Measurements from ENCODE around the gene PRKN. TPM values are rescaled to one million over a fixed set of nuclear protein-coding genes. Genes with fewer than 3 reads are reported as not detected.

PRKN gene
- total RNA-seq, 4 donors from 2014 or later = 9.6 to 17.0 (median 11.6) TPM

DNA sequence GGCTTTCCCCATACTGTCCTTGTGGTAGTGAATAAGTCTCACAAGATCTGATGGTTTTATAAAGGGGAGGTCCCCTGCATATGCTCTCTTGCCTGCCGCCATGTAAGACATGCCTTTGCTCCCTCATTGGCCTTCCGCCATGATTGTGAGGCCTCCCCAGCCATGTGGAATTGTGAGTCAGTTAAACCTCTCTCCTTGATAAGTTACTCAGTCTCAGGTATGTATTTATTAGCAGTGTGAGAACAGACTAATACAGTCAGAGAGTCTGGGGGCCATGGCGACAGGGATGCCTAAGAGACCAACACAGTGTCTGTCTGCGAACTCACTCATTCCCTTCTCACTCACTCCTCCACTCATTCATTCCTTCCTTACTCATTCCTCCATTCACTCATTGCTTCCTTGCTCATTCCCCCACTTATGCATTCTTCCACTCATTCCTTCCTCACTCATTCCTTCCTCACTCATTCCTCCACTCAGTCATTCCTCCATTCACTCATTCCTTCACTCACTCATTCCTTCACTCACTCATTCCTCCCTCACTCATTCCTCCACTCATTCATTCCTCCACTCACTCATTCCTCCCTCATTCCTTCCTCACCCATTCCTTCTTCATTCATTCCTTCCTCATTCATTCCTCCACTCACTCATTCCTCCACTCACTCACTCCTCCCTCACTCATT is 1316.2 kb downstream of the PRKN start:
- TF ChIP-seq CTCF (IDR thresholded peaks at IDR 0.05; ENCODE audit: low read depth) = no peak

DNA sequence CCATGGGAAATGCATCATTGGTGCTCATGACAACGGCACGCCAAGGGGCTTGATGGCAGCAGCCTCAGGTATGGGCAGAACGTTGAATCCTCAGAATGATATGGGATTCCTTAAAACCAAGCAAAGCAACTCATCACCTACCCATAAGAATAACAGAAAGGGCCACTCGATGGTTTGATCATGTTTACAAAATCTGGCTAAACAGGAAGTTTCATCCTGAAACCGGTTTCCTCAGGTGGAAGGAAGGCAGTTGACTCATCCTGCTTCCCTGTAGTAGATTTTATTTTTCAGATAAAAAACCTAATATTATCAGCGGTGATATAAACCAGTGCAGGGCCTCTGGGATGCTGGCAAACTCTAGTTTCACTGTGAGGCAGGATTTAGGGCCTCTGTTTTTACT is 1316.8 kb downstream of the PRKN start:
- no peak for TF ChIP-seq CTCF (IDR thresholded peaks at IDR 0.05; ENCODE audit: low read depth)

DNA sequence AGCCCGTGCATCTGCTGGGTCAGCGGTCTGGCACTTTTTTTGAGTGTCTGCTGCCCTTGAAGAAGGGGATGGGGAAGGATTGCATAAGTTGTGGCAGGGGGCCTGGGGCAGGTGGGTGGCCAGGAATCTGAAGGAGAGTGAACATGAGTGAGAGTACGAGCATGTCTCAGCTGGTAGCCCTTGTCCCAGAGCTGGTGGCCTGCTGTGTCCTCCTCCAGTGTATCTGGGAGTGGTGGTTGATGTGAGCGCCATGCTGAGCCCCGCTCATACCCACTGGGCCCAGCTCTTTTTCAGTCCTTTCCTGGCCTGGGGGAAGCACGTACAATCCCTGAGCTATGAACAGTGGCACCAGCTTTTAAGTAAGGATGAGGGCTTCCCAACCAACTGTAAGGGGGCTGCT is 1317.5 kb downstream of the PRKN start:
- no peak for TF ChIP-seq CTCF (IDR thresholded peaks at IDR 0.05; ENCODE audit: low read depth)

- no peak for TF ChIP-seq CTCF (IDR thresholded peaks at IDR 0.05; ENCODE audit: low read depth)
These were observed 1318.2 kb downstream of the PRKN start for GRCh38 chr6:161409353-161409752.

DNA sequence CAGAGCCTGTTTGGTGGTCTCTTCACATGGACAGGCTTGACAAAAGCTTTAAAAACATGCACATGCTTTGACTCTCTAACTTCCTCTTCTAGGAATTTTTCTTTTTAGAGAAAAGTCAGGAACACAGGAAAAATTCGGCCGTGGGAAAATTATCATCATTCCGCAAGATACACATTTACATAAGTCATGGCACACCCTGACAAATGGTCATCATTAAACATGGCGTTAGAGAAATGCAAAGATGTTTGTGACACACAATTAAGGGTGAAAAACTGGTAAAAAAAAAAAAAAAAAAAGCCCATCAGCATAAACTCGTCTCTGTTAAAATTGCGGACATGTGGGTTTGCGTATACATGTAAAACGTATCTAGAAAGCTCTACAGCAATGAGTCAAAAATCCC is 1319.5 kb downstream of the PRKN start:
- no peak for TF ChIP-seq CTCF (IDR thresholded peaks at IDR 0.05; ENCODE audit: low read depth)

DNA sequence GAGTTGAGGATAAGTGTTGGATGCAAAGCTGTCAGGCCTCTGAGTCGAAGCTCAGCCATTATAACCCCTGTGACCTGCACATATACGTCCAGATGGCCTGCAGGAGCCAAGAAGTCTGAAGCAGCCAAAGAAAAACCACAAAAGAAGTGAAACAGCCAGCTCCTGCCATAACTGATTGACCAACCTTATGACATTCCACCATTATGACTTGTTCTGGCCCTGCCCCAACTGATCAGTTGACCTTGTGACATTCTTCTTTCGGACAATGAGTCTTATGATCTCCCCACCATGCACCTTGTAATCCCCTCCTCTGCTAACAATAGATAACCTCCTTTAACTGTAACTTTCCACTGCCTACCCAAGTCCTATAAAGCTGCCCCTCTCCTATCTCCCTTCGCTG is 1320.0 kb downstream of the PRKN start:
- no peak for TF ChIP-seq CTCF (IDR thresholded peaks at IDR 0.05; ENCODE audit: low read depth)

- no peak for TF ChIP-seq CTCF (IDR thresholded peaks at IDR 0.05; ENCODE audit: low read depth)
These were observed 1320.5 kb downstream of the PRKN start for GRCh38 chr6:161407115-161407514.
